Measurements from ENCODE around the gene ATP6V0A4.

Gene ATP6V0A4

DNA sequence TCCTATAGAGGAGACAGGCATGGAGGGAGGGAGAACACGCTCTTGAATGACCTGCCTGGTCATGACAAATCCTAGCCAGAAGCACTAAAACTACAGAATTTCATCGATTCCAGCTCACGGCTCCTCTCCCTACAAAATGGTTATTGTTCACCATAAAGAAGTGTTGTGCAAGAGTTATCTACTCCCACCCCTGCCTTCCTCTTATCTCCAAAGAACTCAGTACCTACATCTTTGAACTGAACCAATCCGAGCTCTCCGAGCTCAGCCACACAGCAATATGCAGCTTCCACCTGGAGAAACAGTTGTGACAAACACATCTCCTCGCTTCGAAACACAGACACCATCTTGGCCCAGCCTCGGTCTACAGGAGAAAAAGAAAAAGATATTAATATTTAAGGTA lies 27.1 kb downstream of the ATP6V0A4 start:
- Histone ChIP-seq H4K20me1 (ENCODE audit: insufficient read depth, low read length) (no peaks in the 10 kb centered on the region), H3K36me3 (ENCODE audit: insufficient read depth, low read length) (no peaks in the 10 kb centered on the region), H3K4me3 (ENCODE audit: low read depth, low read length, poor library complexity, severe bottlenecking) (no peak overlapping the region), H3K79me2 (ENCODE audit: insufficient read depth, low read length) (no peaks in the 10 kb centered on the region), H3K27ac (ENCODE audit: low read depth, low read length, poor library complexity, severe bottlenecking) (no peak overlapping the region), H2AFZ (ENCODE audit: low read length) (no peak overlapping the region), H3K9me3 (ENCODE audit: low read length) (no peaks in the 10 kb centered on the region), H3K4me2 (ENCODE audit: low read length) (no peak overlapping the region), H3F3A (ENCODE audit: insufficient read depth, low read length) (no peaks in the 10 kb centered on the region), H3K27me3 (ENCODE audit: insufficient read depth, low read length) (peaks cover 3% of the 10 kb centered on the region), H3K9ac (ENCODE audit: low read length) (no peak overlapping the region), H3K9me2 (ENCODE audit: low read depth, low read length) (no peaks in the 10 kb centered on the region), H3K4me1 (ENCODE audit: insufficient read depth, low read length, severe bottlenecking) (no peaks in the 10 kb centered on the region)
- TF ChIP-seq EZH2 (IDR thresholded peaks at IDR 0.05; ENCODE audit: borderline replicate concordance, low read length): no peak
- TF ChIP-seq, protein P1, sequence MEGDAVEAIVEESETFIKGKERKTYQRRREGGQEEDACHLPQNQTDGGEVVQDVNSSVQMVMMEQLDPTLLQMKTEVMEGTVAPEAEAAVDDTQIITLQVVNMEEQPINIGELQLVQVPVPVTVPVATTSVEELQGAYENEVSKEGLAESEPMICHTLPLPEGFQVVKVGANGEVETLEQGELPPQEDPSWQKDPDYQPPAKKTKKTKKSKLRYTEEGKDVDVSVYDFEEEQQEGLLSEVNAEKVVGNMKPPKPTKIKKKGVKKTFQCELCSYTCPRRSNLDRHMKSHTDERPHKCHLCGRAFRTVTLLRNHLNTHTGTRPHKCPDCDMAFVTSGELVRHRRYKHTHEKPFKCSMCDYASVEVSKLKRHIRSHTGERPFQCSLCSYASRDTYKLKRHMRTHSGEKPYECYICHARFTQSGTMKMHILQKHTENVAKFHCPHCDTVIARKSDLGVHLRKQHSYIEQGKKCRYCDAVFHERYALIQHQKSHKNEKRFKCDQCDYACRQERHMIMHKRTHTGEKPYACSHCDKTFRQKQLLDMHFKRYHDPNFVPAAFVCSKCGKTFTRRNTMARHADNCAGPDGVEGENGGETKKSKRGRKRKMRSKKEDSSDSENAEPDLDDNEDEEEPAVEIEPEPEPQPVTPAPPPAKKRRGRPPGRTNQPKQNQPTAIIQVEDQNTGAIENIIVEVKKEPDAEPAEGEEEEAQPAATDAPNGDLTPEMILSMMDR (IDR thresholded peaks at IDR 0.05; ENCODE audit: low read length): no peak

DNA sequence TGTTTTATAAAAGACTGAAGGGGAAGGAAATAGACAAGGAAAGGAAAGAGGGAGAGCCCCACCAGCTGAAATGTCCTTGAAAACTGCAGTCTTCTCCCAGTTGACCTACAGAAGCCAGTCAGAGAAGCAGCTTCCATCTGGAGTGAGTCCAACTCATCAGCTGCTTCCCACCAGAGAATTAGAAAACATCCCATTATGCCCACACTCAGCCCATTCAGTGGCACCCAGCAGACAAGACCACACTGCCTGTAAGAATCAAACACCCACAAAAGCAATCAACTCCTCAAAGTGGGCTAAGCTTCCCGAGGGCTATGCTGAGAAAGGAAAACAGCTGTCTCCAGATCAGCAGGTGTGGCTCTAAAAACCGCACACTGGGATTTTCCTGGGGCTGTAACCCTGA lies 29.8 kb downstream of the ATP6V0A4 start:
- no peaks in the 10 kb centered on the region for H3K36me3 ChIP-seq (ENCODE audit: insufficient read depth, low read length)
- H3K27ac ChIP-seq (ENCODE audit: low read depth, low read length, poor library complexity, severe bottlenecking): no peak overlapping the region
- H3K79me2 ChIP-seq (ENCODE audit: insufficient read depth, low read length): no peaks in the 10 kb centered on the region
- no peak overlapping the region for H3K4me3 ChIP-seq (ENCODE audit: low read depth, low read length, poor library complexity, severe bottlenecking)
- H3F3A ChIP-seq (ENCODE audit: insufficient read depth, low read length): no peaks in the 10 kb centered on the region
- no peak overlapping the region for H2AFZ ChIP-seq (ENCODE audit: low read length)
- no peaks in the 10 kb centered on the region for H3K9me3 ChIP-seq (ENCODE audit: low read length)
- no peak overlapping the region for H3K9ac ChIP-seq (ENCODE audit: low read length)
- H3K27me3 ChIP-seq (ENCODE audit: insufficient read depth, low read length): no peaks in the 10 kb centered on the region; the same call in 1 of the 2 replicates
- H3K4me1 ChIP-seq (ENCODE audit: insufficient read depth, low read length, severe bottlenecking): no peaks in the 10 kb centered on the region
- TF ChIP-seq, protein P1 (IDR thresholded peaks at IDR 0.05; ENCODE audit: low read length): no peak
- TF ChIP-seq EZH2 (IDR thresholded peaks at IDR 0.05; ENCODE audit: borderline replicate concordance, low read length): no peak
- no peaks in the 10 kb centered on the region for H4K20me1 ChIP-seq (ENCODE audit: insufficient read depth, low read length)
- no peak overlapping the region for H3K4me2 ChIP-seq (ENCODE audit: low read length)
- no peaks in the 10 kb centered on the region for H3K9me2 ChIP-seq (ENCODE audit: low read depth, low read length)

DNA sequence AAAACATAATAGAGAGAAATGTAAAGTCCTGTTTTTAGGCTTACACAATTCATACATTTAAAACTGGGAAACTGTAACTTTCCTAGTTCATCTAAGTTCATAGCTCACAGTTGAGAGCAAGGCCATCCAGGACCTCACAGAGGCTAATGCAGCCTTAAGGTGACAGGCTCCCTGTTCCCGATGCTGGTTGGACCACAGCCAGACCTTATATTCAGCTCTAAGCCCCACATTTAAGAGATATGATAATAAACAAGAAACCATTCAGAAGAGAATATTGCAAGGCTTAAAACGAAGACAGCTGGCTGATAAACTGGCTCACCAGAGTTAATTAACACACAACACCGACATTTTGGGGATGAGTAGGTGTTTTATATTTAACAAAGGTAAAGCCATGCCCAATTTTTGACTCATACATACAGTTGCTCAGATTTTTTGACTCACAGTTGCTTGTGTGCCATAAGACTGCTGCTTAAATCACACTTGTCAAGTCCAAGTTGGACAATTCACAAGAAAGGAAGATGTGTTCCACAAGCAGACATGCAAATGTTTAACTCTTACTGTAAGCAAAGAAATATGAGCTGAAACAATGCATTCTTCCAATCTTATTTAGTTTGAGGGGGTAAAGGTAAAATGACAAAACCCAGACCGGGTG lies 41.3 kb downstream of the ATP6V0A4 start:
- H3K9me2 ChIP-seq (ENCODE audit: low read depth, low read length): no peaks in the 10 kb centered on the region
- H3K9me3 ChIP-seq (ENCODE audit: low read length): no peaks in the 10 kb centered on the region
- H4K20me1 ChIP-seq (ENCODE audit: insufficient read depth, low read length): no peaks in the 10 kb centered on the region
- TF ChIP-seq, protein P1 (IDR thresholded peaks at IDR 0.05; ENCODE audit: low read length): no peak
- TF ChIP-seq EZH2 (IDR thresholded peaks at IDR 0.05; ENCODE audit: borderline replicate concordance, low read length): no peak
- H3K4me1 ChIP-seq (ENCODE audit: insufficient read depth, low read length, severe bottlenecking): no peaks in the 10 kb centered on the region
- no peaks in the 10 kb centered on the region for H3K36me3 ChIP-seq (ENCODE audit: insufficient read depth, low read length)
- H3K9ac ChIP-seq (ENCODE audit: low read length): no peak overlapping the region
- no peaks in the 10 kb centered on the region for H3K79me2 ChIP-seq (ENCODE audit: insufficient read depth, low read length)
- H3K4me3 ChIP-seq (ENCODE audit: low read depth, low read length, poor library complexity, severe bottlenecking): no peak overlapping the region
- 0 out of 2 replicates have a peak, but pooled peaks cover under 1% of the 10 kb centered on the region for H3K27me3 ChIP-seq (ENCODE audit: insufficient read depth, low read length)
- H3K4me2 ChIP-seq (ENCODE audit: low read length): no peak overlapping the region
- H3K27ac ChIP-seq (ENCODE audit: low read depth, low read length, poor library complexity, severe bottlenecking): no peak overlapping the region
- no peaks in the 10 kb centered on the region for H3F3A ChIP-seq (ENCODE audit: insufficient read depth, low read length)
- H2AFZ ChIP-seq (ENCODE audit: low read length): no peak overlapping the region
